ENCODE measurements around the gene SEMA3A. TPM values are rescaled to one million over a fixed set of nuclear protein-coding genes. Genes with fewer than 3 reads are reported as not detected.

SEMA3A gene
- total RNA-seq, 1 experiment from 2014 or later: 14.2 TPM

GRCh38 chr7:84113906-84114850 lies 80.4 kb downstream of the SEMA3A start:
- RAD21 ChIA-PET (ENCODE audit: low non-redundant PET in 1 of 2, low total read pairs in 2 of 2, uncharacterized antibody in 2 of 2, unreplicated experiment in 2 of 2): no interaction called here

GRCh38 chr7:84113286-84113685 lies 81.3 kb downstream of the SEMA3A start:
- no peak overlapping the region for H3K27ac ChIP-seq (ENCODE audit: low read depth, low read length)
- no TSS peak for BruUV-seq (replicated peaks)
- H3K9ac ChIP-seq (ENCODE audit: low read length): no peak overlapping the region
- H3K36me3 ChIP-seq (ENCODE audit: control insufficient read depth in 1 of 2, insufficient read depth in 2 of 2, low read length in 2 of 2): no peaks in the 10 kb centered on the region
- ChIA-PET RAD21 (ENCODE audit: low non-redundant PET in 1 of 2, low total read pairs in 2 of 2, uncharacterized antibody in 2 of 2, unreplicated experiment in 2 of 2) (no interaction called here), POLR2A (no interaction called here), CTCF (no interaction called here)
- ATAC-seq (no peak), DNase-seq (ENCODE audit: low read depth, low spot score) (no peak)
- no peak overlapping the region for H2AFZ ChIP-seq (ENCODE audit: low read depth, low read length, poor library complexity, severe bottlenecking)
- TF ChIP-seq ATF3 (IDR thresholded peaks at IDR 0.05): no peak
- TF ChIP-seq EZH2phosphoT487 (IDR thresholded peaks at IDR 0.05; ENCODE audit: borderline replicate concordance): no peak
- TF ChIP-seq EZH2 (IDR thresholded peaks at IDR 0.05): no peak
- TF ChIP-seq ELF1 (IDR thresholded peaks at IDR 0.05; ENCODE audit: borderline replicate concordance, low read depth): no peak
- no peak for TF ChIP-seq POLR2A (IDR thresholded peaks at IDR 0.05; ENCODE audit: borderline replicate concordance, extremely low read depth, insufficient read depth, insufficient read length)
- no peak for TF ChIP-seq TCF7L2 (IDR thresholded peaks at IDR 0.05; ENCODE audit: borderline replicate concordance, extremely low read depth, insufficient read depth, insufficient read length)
- TF ChIP-seq CEBPB (IDR thresholded peaks at IDR 0.05; ENCODE audit: low read depth): no peak
- no peak for TF ChIP-seq JUND (IDR thresholded peaks at IDR 0.05)
- TF ChIP-seq CBX3 (IDR thresholded peaks at IDR 0.05; ENCODE audit: low read depth): no peak
- no peak for TF ChIP-seq FOSL1 (IDR thresholded peaks at IDR 0.05; ENCODE audit: low read depth)
- no peak for TF ChIP-seq RAD21 (IDR thresholded peaks at IDR 0.05; ENCODE audit: low read depth)
- intact Hi-C loops (cut with micrococcal nuclease): no loop called here
- H3K79me2 ChIP-seq (ENCODE audit: insufficient read depth, low read length): no peaks in the 10 kb centered on the region
- H3K27me3 ChIP-seq (ENCODE audit: insufficient read depth, low read length): no peaks in the 10 kb centered on the region
- H3K9me2 ChIP-seq (ENCODE audit: insufficient read depth): no peaks in the 10 kb centered on the region
- no peak overlapping the region for H3K4me3 ChIP-seq (replicated peaks in 1 of 2; ENCODE audit: low read depth in 1 of 2, low read length in 2 of 2)
- no peaks in the 10 kb centered on the region for H3K9me3 ChIP-seq (ENCODE audit: control insufficient read depth in 1 of 2, insufficient read depth in 1 of 2, low read depth in 1 of 2, low read length in 2 of 2)
- peaks cover 0 to 10% of the 10 kb centered on the region in 2 experiments; a peak in 1 of 4 replicates for H3K4me1 ChIP-seq (ENCODE audit: control insufficient read depth in 1 of 2, insufficient read depth in 2 of 2, low read length in 2 of 2)
- H4K20me1 ChIP-seq (ENCODE audit: insufficient read depth): no peaks in the 10 kb centered on the region
- H3K4me2 ChIP-seq (ENCODE audit: low read length): no peak overlapping the region

More at GRCh38 chr7:84113906-84114850, 80.4 kb downstream of the SEMA3A start:
- Histone ChIP-seq H3K4me3 (replicated peaks in 1 of 2; ENCODE audit: low read depth in 1 of 2, low read length in 2 of 2) (no peak overlapping the region), H3K9me2 (ENCODE audit: insufficient read depth) (no peaks in the 10 kb centered on the region), H3K79me2 (ENCODE audit: insufficient read depth, low read length) (no peaks in the 10 kb centered on the region), H3K27me3 (ENCODE audit: insufficient read depth, low read length) (no peaks in the 10 kb centered on the region), H2AFZ (ENCODE audit: low read depth, low read length, poor library complexity, severe bottlenecking) (no peak overlapping the region), H3K4me2 (ENCODE audit: low read length) (no peak overlapping the region), H3K9me3 (ENCODE audit: control insufficient read depth in 1 of 2, insufficient read depth in 1 of 2, low read depth in 1 of 2, low read length in 2 of 2) (no peaks in the 10 kb centered on the region), H4K20me1 (ENCODE audit: insufficient read depth) (no peaks in the 10 kb centered on the region), H3K9ac (ENCODE audit: low read length) (no peak overlapping the region), H3K27ac (ENCODE audit: low read depth, low read length) (no peak overlapping the region), H3K36me3 (ENCODE audit: control insufficient read depth in 1 of 2, insufficient read depth in 2 of 2, low read length in 2 of 2) (no peaks in the 10 kb centered on the region), H3K4me1 (ENCODE audit: control insufficient read depth in 1 of 2, insufficient read depth in 2 of 2, low read length in 2 of 2) (peaks cover 0 to 10% of the 10 kb centered on the region in 2 experiments; a peak in 1 of 4 replicates)
- BruUV-seq (replicated peaks): no TSS peak
- ChIA-PET CTCF (no interaction called here), POLR2A (no interaction called here)
- ATAC-seq: no peak
- DNase-seq (ENCODE audit: low read depth, low spot score): no peak
- TF ChIP-seq EZH2 (IDR thresholded peaks at IDR 0.05): no peak
- no peak for TF ChIP-seq RAD21 (IDR thresholded peaks at IDR 0.05; ENCODE audit: low read depth)
- intact Hi-C loops (cut with micrococcal nuclease): no loop called here
